HL-60 (cell line): Measurements from ENCODE around the gene TBL1X.

Experiments used
- POLR2AphosphoS5 ChIP-seq: IDR thresholded peaks from 2 replicates; pipeline ENCODE4 v1.6.1; 2012; ENCODE audit warnings: low read depth
- TF ChIP-seq, protein P1 (sequence below): IDR thresholded peaks from one replicate; pipeline ENCODE4 v1.5.1; 2011; ENCODE audit warnings: low read length, control low read depth, inconsistent platforms; ENCODE audit not compliant: insufficient read depth
- TF ChIP-seq, protein P2 (sequence below): IDR thresholded peaks from 2 replicates; pipeline ENCODE4 v1.6.1; 2012; ENCODE audit warnings: low read depth; ENCODE audit not compliant: insufficient replicate concordance

DNA sequence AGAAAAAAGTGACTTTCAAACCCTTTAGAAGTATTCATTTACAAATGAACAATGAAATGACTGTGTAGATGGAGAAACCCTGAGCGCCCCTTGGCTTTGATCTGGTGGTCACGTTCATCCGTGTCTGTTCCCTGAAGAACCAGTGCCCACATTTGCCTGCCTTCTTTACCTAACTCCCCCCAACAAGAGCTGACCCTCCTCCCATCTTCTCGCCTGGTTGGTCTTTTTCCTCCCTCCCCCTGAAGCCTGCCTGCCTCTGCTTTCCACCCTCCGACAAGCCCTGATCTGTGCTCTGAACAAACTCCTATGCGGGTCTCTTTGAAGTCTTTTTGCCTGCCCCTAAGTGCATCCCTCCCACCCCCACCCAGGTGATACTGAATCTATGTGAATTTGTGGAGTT is 18.5 kb downstream of the TBL1X start:
- TF ChIP-seq, protein P1, sequence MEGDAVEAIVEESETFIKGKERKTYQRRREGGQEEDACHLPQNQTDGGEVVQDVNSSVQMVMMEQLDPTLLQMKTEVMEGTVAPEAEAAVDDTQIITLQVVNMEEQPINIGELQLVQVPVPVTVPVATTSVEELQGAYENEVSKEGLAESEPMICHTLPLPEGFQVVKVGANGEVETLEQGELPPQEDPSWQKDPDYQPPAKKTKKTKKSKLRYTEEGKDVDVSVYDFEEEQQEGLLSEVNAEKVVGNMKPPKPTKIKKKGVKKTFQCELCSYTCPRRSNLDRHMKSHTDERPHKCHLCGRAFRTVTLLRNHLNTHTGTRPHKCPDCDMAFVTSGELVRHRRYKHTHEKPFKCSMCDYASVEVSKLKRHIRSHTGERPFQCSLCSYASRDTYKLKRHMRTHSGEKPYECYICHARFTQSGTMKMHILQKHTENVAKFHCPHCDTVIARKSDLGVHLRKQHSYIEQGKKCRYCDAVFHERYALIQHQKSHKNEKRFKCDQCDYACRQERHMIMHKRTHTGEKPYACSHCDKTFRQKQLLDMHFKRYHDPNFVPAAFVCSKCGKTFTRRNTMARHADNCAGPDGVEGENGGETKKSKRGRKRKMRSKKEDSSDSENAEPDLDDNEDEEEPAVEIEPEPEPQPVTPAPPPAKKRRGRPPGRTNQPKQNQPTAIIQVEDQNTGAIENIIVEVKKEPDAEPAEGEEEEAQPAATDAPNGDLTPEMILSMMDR, result no peak
- TF ChIP-seq POLR2AphosphoS5, result no peak
- TF ChIP-seq, protein P2, sequence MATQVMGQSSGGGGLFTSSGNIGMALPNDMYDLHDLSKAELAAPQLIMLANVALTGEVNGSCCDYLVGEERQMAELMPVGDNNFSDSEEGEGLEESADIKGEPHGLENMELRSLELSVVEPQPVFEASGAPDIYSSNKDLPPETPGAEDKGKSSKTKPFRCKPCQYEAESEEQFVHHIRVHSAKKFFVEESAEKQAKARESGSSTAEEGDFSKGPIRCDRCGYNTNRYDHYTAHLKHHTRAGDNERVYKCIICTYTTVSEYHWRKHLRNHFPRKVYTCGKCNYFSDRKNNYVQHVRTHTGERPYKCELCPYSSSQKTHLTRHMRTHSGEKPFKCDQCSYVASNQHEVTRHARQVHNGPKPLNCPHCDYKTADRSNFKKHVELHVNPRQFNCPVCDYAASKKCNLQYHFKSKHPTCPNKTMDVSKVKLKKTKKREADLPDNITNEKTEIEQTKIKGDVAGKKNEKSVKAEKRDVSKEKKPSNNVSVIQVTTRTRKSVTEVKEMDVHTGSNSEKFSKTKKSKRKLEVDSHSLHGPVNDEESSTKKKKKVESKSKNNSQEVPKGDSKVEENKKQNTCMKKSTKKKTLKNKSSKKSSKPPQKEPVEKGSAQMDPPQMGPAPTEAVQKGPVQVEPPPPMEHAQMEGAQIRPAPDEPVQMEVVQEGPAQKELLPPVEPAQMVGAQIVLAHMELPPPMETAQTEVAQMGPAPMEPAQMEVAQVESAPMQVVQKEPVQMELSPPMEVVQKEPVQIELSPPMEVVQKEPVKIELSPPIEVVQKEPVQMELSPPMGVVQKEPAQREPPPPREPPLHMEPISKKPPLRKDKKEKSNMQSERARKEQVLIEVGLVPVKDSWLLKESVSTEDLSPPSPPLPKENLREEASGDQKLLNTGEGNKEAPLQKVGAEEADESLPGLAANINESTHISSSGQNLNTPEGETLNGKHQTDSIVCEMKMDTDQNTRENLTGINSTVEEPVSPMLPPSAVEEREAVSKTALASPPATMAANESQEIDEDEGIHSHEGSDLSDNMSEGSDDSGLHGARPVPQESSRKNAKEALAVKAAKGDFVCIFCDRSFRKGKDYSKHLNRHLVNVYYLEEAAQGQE, result no peak
